Neural cell (in vitro differentiated cells): ENCODE data around the gene SETD1A. TPM values are rescaled to one million over a fixed set of nuclear protein-coding genes. Genes with fewer than 3 reads are reported as not detected.

Source experiments
- H2AFZ ChIP-seq: fragments of 200-600, 300-800 bp; sonication (generic), shearing (Covaris generic); 2 replicates; pipeline ENCODE4 v1.6.0; 2014; ENCODE audit warnings: low read depth, mild to moderate bottlenecking, antibody characterized with exemption, low read length, moderate library complexity
- H3F3A ChIP-seq: fragments of 200-600 bp; shearing (Covaris generic); 2 replicates; pipeline ENCODE4 v1.6.1; 2016; ENCODE audit warnings: mild to moderate bottlenecking, moderate library complexity, mixed read lengths, antibody characterized with exemption, low read length; ENCODE audit not compliant: insufficient read depth, poor library complexity, severe bottlenecking
- H3K27ac ChIP-seq: fragments of 200-600, 300-800 bp; sonication (generic), shearing (Covaris generic); 2 replicates; pipeline ENCODE4 v1.5.1; 2014; ENCODE audit warnings: mild to moderate bottlenecking, low read length, moderate library complexity
- H3K27me3 ChIP-seq: fragments of 300-800, 200-600 bp; sonication (generic), shearing (Covaris generic); 2 replicates; pipeline ENCODE4 v1.6.0; 2014; ENCODE audit warnings: mild to moderate bottlenecking, low read depth, low read length, moderate library complexity; ENCODE audit not compliant: insufficient read depth
- H3K36me3 ChIP-seq: fragments of 300-800, 200-600 bp; sonication (generic), shearing (Covaris generic); 2 replicates; pipeline ENCODE4 v1.5.1; 2014; ENCODE audit warnings: mild to moderate bottlenecking, antibody characterized with exemption, low read length, moderate library complexity; ENCODE audit not compliant: insufficient read depth
- H3K4me2 ChIP-seq: fragments of 300-800, 200-600 bp; sonication (generic), shearing (Covaris generic); 2 replicates; pipeline ENCODE4 v1.6.0; 2014; ENCODE audit warnings: mild to moderate bottlenecking, low read length
- H3K4me3 ChIP-seq: fragments of 300-800, 200-600 bp; sonication (generic), shearing (Covaris generic); 2 replicates; pipeline ENCODE4 v1.5.1; 2014; ENCODE audit warnings: mild to moderate bottlenecking, low read length, moderate library complexity
- H3K79me2 ChIP-seq: fragments of 200-600 bp; shearing (Covaris generic); replicated peaks from 2 replicates; pipeline ENCODE4 v1.6.0; 2014; ENCODE audit warnings: mild to moderate bottlenecking, low read length, moderate library complexity; ENCODE audit not compliant: insufficient read depth
- H3K9ac ChIP-seq: fragments of 300-800, 200-600 bp; sonication (generic), shearing (Covaris generic); 2 replicates; pipeline ENCODE4 v1.6.1; 2016; ENCODE audit warnings: mild to moderate bottlenecking, low read length, mixed read lengths
- H3K9me2 ChIP-seq: fragments of 200-600 bp; shearing (Covaris generic); 2 replicates; pipeline ENCODE4 v1.6.1; 2016; ENCODE audit warnings: mild to moderate bottlenecking, low read length, mixed read lengths; ENCODE audit not compliant: insufficient read depth
- H3K9me3 ChIP-seq: fragments of 200-600, 300-800 bp; sonication (generic), shearing (Covaris generic); 2 replicates; pipeline ENCODE4 v1.6.1; 2016; ENCODE audit warnings: mild to moderate bottlenecking, mixed run types, low read length, moderate library complexity, mixed read lengths
- H4K20me1 ChIP-seq: fragments of 200-600 bp; shearing (Covaris generic); 2 replicates; pipeline ENCODE4 v1.6.1; 2016; ENCODE audit warnings: mild to moderate bottlenecking, mixed run types; ENCODE audit not compliant: insufficient read depth
- CTCF ChIP-seq: fragments of 450-650 bp; IDR thresholded peaks from 2 replicates; pipeline ENCODE4 v1.5.1; 2014; ENCODE audit warnings: antibody characterized with exemption, mild to moderate bottlenecking, moderate library complexity; ENCODE audit not compliant: poor library complexity, severe bottlenecking
- EP300 ChIP-seq: fragments of 450-650 bp; conservative IDR thresholded peaks from 2 replicates; pipeline ENCODE4 v1.6.1; 2014; ENCODE audit warnings: antibody characterized with exemption, mild to moderate bottlenecking, moderate library complexity; ENCODE audit not compliant: poor library complexity, severe bottlenecking
- EZH2 ChIP-seq: fragments of 200-600, 300-800 bp; shearing (Covaris generic), sonication (generic); IDR thresholded peaks from 2 replicates; pipeline ENCODE4 v1.6.1; 2014; ENCODE audit warnings: antibody characterized with exemption, low read length, borderline replicate concordance, mild to moderate bottlenecking; ENCODE audit not compliant: insufficient read depth, poor library complexity, severe bottlenecking
- MXI1 ChIP-seq: fragments of 450-650 bp; conservative IDR thresholded peaks from 2 replicates; pipeline ENCODE4 v1.6.1; 2014; ENCODE audit warnings: antibody characterized with exemption, mild to moderate bottlenecking; ENCODE audit not compliant: poor library complexity, severe bottlenecking
- POLR2AphosphoS5 ChIP-seq: IDR thresholded peaks from 2 replicates; pipeline ENCODE4 v1.6.1; 2012
- RAD21 ChIP-seq: fragments of 450-650 bp; conservative IDR thresholded peaks from 2 replicates; pipeline ENCODE4 v1.6.1; 2014; ENCODE audit warnings: antibody characterized with exemption, mild to moderate bottlenecking, moderate library complexity
- SMC3 ChIP-seq: fragments of 450-650 bp; conservative IDR thresholded peaks from 2 replicates; pipeline ENCODE4 v1.6.1; 2014; ENCODE audit warnings: antibody characterized with exemption, mild to moderate bottlenecking, moderate library complexity; ENCODE audit not compliant: poor library complexity
- TAF1 ChIP-seq: IDR thresholded peaks from 2 replicates; pipeline ENCODE4 v1.6.1; 2012; ENCODE audit warnings: low read depth
- polyA plus RNA-seq: library from polyadenylated mRNA; depleted of rRNA; stranded (reverse); fragments of >200 nt; gene quantifications from 2 replicates; pipeline ENCODE4 v1.2.3, GENCODE V29; 2014
- TF ChIP-seq, protein P1 (sequence below): IDR thresholded peaks from 2 replicates; pipeline ENCODE4 v1.6.1; 2012; ENCODE audit warnings: borderline replicate concordance

The SETD1A gene
- polyA plus RNA-seq, 1 donor from 2014 or later, result 1.4 TPM

GRCh38 chr16:30931068-30931650 lies 26.4 kb upstream of the SETD1A start:
- Histone ChIP-seq H3K27me3 (no peaks in the 10 kb centered on the region), H3K27ac (no peak overlapping the region), H2AFZ (no peak overlapping the region), H4K20me1 (peaks cover 3% of the 10 kb centered on the region), H3K4me2 (no peak overlapping the region), H3K4me3 (no peak overlapping the region), H3K9me3 (no peaks in the 10 kb centered on the region), H3K79me2 (no peaks in the 10 kb centered on the region), H3F3A (no peaks in the 10 kb centered on the region), H3K9me2 (no peaks in the 10 kb centered on the region), H3K36me3 (no peaks in the 10 kb centered on the region), H3K9ac (no peak overlapping the region)
- TF ChIP-seq TAF1, result no peak
- TF ChIP-seq, protein P1, sequence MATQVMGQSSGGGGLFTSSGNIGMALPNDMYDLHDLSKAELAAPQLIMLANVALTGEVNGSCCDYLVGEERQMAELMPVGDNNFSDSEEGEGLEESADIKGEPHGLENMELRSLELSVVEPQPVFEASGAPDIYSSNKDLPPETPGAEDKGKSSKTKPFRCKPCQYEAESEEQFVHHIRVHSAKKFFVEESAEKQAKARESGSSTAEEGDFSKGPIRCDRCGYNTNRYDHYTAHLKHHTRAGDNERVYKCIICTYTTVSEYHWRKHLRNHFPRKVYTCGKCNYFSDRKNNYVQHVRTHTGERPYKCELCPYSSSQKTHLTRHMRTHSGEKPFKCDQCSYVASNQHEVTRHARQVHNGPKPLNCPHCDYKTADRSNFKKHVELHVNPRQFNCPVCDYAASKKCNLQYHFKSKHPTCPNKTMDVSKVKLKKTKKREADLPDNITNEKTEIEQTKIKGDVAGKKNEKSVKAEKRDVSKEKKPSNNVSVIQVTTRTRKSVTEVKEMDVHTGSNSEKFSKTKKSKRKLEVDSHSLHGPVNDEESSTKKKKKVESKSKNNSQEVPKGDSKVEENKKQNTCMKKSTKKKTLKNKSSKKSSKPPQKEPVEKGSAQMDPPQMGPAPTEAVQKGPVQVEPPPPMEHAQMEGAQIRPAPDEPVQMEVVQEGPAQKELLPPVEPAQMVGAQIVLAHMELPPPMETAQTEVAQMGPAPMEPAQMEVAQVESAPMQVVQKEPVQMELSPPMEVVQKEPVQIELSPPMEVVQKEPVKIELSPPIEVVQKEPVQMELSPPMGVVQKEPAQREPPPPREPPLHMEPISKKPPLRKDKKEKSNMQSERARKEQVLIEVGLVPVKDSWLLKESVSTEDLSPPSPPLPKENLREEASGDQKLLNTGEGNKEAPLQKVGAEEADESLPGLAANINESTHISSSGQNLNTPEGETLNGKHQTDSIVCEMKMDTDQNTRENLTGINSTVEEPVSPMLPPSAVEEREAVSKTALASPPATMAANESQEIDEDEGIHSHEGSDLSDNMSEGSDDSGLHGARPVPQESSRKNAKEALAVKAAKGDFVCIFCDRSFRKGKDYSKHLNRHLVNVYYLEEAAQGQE, result no peak
- TF ChIP-seq EP300, result no peak
- TF ChIP-seq SMC3, result no peak
- no peak for TF ChIP-seq CTCF
- no peak for TF ChIP-seq EZH2

DNA sequence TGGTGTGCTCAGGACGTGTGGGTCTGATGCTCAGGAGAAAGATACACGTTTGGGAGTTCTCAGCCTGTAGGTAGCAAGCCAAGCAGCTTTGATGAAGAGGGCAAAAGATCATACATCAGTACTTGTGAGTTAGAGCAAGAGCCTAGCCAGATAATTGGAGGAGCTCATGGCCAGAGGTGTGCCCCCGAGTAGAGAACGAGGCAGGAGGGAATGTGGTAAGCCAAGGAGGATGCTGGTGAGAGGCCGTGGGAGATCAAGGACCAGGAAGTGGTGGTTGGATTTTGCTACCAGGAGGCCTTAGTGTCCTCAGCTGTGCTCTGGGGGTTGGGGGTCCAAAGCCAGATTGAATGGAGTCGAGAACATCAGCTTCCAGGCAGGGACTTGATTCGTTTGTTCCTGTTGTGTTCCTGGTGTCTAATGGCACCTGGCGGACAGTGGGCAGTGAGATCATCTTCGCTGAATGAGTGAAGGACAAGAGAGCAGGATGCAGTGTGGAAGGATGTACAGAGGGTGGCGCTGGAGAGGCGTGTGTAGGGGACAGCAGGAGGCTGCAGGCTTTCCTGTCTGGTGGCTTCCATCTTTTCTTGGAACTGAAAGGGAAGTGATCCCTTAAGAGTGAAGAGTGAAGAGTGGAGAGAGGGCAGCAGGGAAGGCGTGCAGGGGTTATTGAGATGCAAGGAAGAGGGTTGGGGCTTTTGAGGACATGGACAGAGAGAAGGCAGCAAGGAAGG lies 22.6 kb upstream of the SETD1A start:
- Histone ChIP-seq H3K79me2 (no peaks in the 10 kb centered on the region), H3K27me3 (no peaks in the 10 kb centered on the region), H3K36me3 (no peaks in the 10 kb centered on the region), H3K27ac (no peak overlapping the region), H3K4me3 (no peak overlapping the region), H3F3A (no peaks in the 10 kb centered on the region), H3K4me2 (no peak overlapping the region), H3K9me3 (no peaks in the 10 kb centered on the region), H2AFZ (no peak overlapping the region), H4K20me1 (peaks cover 3% of the 10 kb centered on the region), H3K9me2 (no peaks in the 10 kb centered on the region), H3K9ac (no peak overlapping the region)
- TF ChIP-seq RAD21 (peak; percentile 31), EZH2 (no peak), POLR2AphosphoS5 (no peak), EP300 (no peak), MXI1 (no peak), SMC3 (peak; percentile 31), TAF1 (no peak), CTCF (peak; percentile 41)
- TF ChIP-seq, protein P1, result no peak
